Immature natural killer cell (primary cell): Measurements from ENCODE around the gene ZMIZ2. TPM values are rescaled to one million over a fixed set of nuclear protein-coding genes. Genes with fewer than 3 reads are reported as not detected.

Experiments
- DNase-seq, 3 donors: peaks; one replicate each; pipeline ENCODE4 v3.0.0; 2022; ENCODE audit warnings: mixed read lengths in 1 of 3
- H3K27ac Mint-ChIP-seq, 6 donors: one replicate each; pipeline ENCODE4 v1.8.0; 2020; ENCODE audit warnings: mixed read lengths in 6 of 6, mild to moderate bottlenecking in 5 of 6, inconsistent platforms in 4 of 6, moderate library complexity in 3 of 6
- H3K27me3 Mint-ChIP-seq, 3 donors: one replicate each; pipeline ENCODE4 v1.8.0; 2020 to 2021; ENCODE audit warnings: low read depth in 3 of 3, mild to moderate bottlenecking in 3 of 3, mixed read lengths in 3 of 3, moderate library complexity in 3 of 3, inconsistent platforms in 1 of 3
- H3K36me3 Mint-ChIP-seq, 3 donors: one replicate each; pipeline ENCODE4 v1.8.0; 2020; ENCODE audit warnings: mixed read lengths in 3 of 3, inconsistent platforms in 2 of 3, mild to moderate bottlenecking in 2 of 3
- H3K4me1 Mint-ChIP-seq, 2 donors: one replicate each; pipeline ENCODE4 v1.8.0; 2020; ENCODE audit warnings: inconsistent platforms in 2 of 2, mild to moderate bottlenecking in 2 of 2, mixed read lengths in 2 of 2, moderate library complexity in 1 of 2
- H3K4me3 Mint-ChIP-seq, 5 donors: one replicate each; pipeline ENCODE4 v1.8.0; 2020; ENCODE audit warnings: mild to moderate bottlenecking in 5 of 5, mixed read lengths in 5 of 5, inconsistent platforms in 3 of 5, moderate library complexity in 3 of 5
- H3K9me3 Mint-ChIP-seq, 6 donors: one replicate each; pipeline ENCODE4 v1.8.0; 2020; ENCODE audit warnings: mild to moderate bottlenecking in 6 of 6, mixed read lengths in 6 of 6, inconsistent platforms in 4 of 6, moderate library complexity in 3 of 6
- polyA plus RNA-seq, 3 donors: library from polyadenylated mRNA; unstranded; fragments of 300-500 nt; fragmentation: Illumina TruSeq; gene quantifications; one replicate each; pipeline ENCODE4 v1.2.3, GENCODE V29; 2021

Gene ZMIZ2
- polyA plus RNA-seq, 3 donors from 2014 or later, result 0.58 to 8.1 (median 3.3) TPM

DNA sequence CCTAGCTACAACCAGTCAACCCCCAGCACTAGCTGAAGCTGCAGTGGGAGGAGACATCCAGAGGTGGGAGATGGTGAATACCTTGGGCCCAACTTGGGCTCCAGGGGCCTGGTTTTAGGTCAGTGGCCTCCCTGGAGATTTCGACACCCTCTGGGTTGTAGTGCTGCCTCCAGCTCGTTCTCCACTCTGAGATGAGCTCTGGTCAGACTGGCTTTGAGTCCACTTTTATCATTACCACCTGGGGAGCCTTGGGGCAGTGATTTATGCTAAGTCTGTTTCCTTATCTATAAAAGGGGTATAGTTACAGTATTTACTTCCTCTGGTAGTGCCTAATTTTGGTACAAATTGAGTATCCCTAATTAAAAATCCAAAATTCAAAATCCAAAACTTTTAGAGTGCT, 70.6 kb downstream of the ZMIZ2 start:
- H3K27ac Mint-ChIP-seq, result no peak overlapping the region
- H3K4me1 Mint-ChIP-seq, result peaks cover 16 to 19% of the 10 kb centered on the region in 2 donors
- peaks cover 2 to 5% (median 5%) of the 10 kb centered on the region in 3 donors for H3K27me3 Mint-ChIP-seq
- H3K4me3 Mint-ChIP-seq, result no peak overlapping the region
- no peak for DNase-seq
- no peaks in the 10 kb centered on the region for H3K9me3 Mint-ChIP-seq
- no peaks in the 10 kb centered on the region for H3K36me3 Mint-ChIP-seq

Other genes starting within 250 kb of the ZMIZ2 start
- gene NPC1L1, start 207.5 kb upstream of the ZMIZ2 start, polyA plus RNA-seq, result not detected
- 10 to 100 TPM; 29.3 to 41.9 (median 33.8) TPM for gene DDX56, start 174.9 kb upstream of the ZMIZ2 start, polyA plus RNA-seq
- gene TMED4, start 166.6 kb upstream of the ZMIZ2 start, polyA plus RNA-seq, result 10 to 100 TPM; 50.0 to 79.0 (median 71.6) TPM
- 10 to 100 TPM; 24.3 to 44.4 (median 32.8) TPM for gene OGDH, start 142.2 kb upstream of the ZMIZ2 start, polyA plus RNA-seq
- gene PPIA, start 47.8 kb downstream of the ZMIZ2 start, polyA plus RNA-seq, result 1,000 to 10,000 TPM; 2,627 to 4,215 (median 3,741) TPM
- 100 to 1,000 TPM; 237 to 262 (median 254) TPM for gene H2AZ2, start 99.2 kb downstream of the ZMIZ2 start, polyA plus RNA-seq
- 1 to 10 TPM; 2.4 to 3.2 (median 3.2) TPM for gene PURB, start 136.7 kb downstream of the ZMIZ2 start, polyA plus RNA-seq
- gene MYO1G, start 230.2 kb downstream of the ZMIZ2 start, polyA plus RNA-seq, result 100 to 1,000 TPM; 139 to 261 (median 139) TPM